Progenitor cell of endocrine pancreas (in vitro differentiated cells): Measurements from ENCODE around the gene NT5C2. TPM values are rescaled to one million over a fixed set of nuclear protein-coding genes. Genes with fewer than 3 reads are reported as not detected.
A peak's percentile ranks its signal among the peaks of the same experiment; 100 is the strongest.
"Not testable (repeated sequence)": the region's sequence is repeated elsewhere in the genome, so short reads cannot be mapped to it uniquely, and the experiment has no call there.

Experiments
- DNase-seq: peaks from one replicate; pipeline ENCODE4 v3.0.0; 2021; ENCODE audit warnings: low spot score; ENCODE audit not compliant: unreplicated experiment
- H3K27ac Mint-ChIP-seq: 2 replicates; pipeline ENCODE4 v1.8.0; 2021; ENCODE audit warnings: mild to moderate bottlenecking, moderate library complexity, mixed read lengths
- H3K27me3 Mint-ChIP-seq: 2 replicates; pipeline ENCODE4 v1.8.0; 2021; ENCODE audit warnings: mixed read lengths
- H3K36me3 Mint-ChIP-seq: 2 replicates; pipeline ENCODE4 v1.8.0; 2022; ENCODE audit warnings: mixed read lengths; ENCODE audit not compliant: insufficient read depth
- H3K4me1 Mint-ChIP-seq: 2 replicates; pipeline ENCODE4 v1.8.0; 2021; ENCODE audit warnings: low read depth, mixed read lengths
- H3K4me3 Mint-ChIP-seq: 2 replicates; pipeline ENCODE4 v1.8.0; 2021; ENCODE audit warnings: low read depth, mild to moderate bottlenecking, moderate library complexity, mixed read lengths
- H3K9me3 Mint-ChIP-seq: 2 replicates; pipeline ENCODE4 v1.8.0; 2021; ENCODE audit warnings: low read depth, mixed read lengths
- total RNA-seq: library from RNA; stranded (reverse); gene quantifications from 2 replicates; pipeline ENCODE4 v1.2.1, GENCODE V29; 2021
- TF ChIP-seq, protein P1 (sequence below): fragments of 200-600 bp; sonication (generic); IDR thresholded peaks from one replicate; pipeline ENCODE4 v1.5.0; 2021; ENCODE audit warnings: antibody characterized with exemption, mild to moderate bottlenecking; ENCODE audit not compliant: unreplicated experiment

NT5C2 gene
- total RNA-seq, 1 donor from 2014 or later = 131 TPM

DNA sequence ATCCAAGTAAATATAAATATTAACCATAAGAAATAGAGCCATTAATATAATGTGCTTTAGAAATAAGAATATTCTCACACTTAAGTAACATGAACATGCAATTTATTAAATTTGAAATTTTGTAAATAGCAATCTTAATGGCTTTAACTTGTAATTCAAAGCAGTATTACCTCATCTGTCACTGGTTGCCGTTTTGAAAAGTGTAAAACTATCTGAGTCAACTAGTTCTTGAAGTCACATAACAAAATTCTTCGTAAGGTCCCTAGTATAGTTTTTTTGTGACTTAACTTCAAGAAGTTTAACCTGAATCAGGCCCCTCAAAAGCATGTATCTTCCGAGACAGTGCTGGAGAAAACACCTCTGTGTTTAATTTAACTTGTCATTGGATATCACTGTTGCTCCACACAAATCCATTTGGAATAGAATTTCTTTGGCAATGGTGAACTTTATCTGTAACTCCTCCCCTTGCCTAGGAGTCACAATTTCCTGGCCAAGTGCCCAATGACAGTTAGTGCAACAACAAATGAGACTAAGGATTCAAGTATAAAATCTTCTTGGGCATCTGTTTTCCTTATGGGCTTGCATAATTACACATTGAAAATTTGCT lies 47.1 kb downstream of the NT5C2 start:
- H3K27ac Mint-ChIP-seq = peak overlapping the region; percentile 69
- no peaks in the 10 kb centered on the region for H3K9me3 Mint-ChIP-seq
- H3K4me3 Mint-ChIP-seq = no peak overlapping the region
- peaks cover 15% of the 10 kb centered on the region for H3K4me1 Mint-ChIP-seq
- H3K27me3 Mint-ChIP-seq = no peaks in the 10 kb centered on the region
- TF ChIP-seq, protein P1, sequence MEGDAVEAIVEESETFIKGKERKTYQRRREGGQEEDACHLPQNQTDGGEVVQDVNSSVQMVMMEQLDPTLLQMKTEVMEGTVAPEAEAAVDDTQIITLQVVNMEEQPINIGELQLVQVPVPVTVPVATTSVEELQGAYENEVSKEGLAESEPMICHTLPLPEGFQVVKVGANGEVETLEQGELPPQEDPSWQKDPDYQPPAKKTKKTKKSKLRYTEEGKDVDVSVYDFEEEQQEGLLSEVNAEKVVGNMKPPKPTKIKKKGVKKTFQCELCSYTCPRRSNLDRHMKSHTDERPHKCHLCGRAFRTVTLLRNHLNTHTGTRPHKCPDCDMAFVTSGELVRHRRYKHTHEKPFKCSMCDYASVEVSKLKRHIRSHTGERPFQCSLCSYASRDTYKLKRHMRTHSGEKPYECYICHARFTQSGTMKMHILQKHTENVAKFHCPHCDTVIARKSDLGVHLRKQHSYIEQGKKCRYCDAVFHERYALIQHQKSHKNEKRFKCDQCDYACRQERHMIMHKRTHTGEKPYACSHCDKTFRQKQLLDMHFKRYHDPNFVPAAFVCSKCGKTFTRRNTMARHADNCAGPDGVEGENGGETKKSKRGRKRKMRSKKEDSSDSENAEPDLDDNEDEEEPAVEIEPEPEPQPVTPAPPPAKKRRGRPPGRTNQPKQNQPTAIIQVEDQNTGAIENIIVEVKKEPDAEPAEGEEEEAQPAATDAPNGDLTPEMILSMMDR = no peak
- DNase-seq = no peak
- peaks cover 19% of the 10 kb centered on the region for H3K36me3 Mint-ChIP-seq

DNA sequence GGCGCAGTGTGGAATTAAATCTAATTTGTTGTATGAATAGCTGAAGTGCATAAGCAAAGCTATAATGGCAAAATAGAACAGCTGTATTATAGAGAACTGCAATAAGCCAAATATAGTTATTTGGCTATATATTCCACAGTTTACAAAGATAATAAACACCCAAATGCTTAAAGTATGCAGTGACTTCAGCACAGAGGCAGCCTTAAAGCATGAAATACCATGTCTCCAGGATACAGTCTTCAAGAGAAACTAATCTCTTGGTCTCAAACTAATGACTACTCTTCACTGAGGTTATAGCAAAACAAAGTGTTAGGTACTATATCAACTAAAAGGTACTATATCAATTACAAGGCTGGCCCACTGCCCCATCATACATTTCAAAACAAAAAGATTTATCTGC lies 48.0 kb downstream of the NT5C2 start:
- H3K36me3 Mint-ChIP-seq = peaks cover 20% of the 10 kb centered on the region
- TF ChIP-seq, protein P1 = no peak
- H3K9me3 Mint-ChIP-seq = no peaks in the 10 kb centered on the region
- no peak overlapping the region for H3K4me3 Mint-ChIP-seq
- peaks cover 15% of the 10 kb centered on the region for H3K4me1 Mint-ChIP-seq
- no peak overlapping the region for H3K27ac Mint-ChIP-seq
- DNase-seq = no peak
- H3K27me3 Mint-ChIP-seq = no peaks in the 10 kb centered on the region

DNA sequence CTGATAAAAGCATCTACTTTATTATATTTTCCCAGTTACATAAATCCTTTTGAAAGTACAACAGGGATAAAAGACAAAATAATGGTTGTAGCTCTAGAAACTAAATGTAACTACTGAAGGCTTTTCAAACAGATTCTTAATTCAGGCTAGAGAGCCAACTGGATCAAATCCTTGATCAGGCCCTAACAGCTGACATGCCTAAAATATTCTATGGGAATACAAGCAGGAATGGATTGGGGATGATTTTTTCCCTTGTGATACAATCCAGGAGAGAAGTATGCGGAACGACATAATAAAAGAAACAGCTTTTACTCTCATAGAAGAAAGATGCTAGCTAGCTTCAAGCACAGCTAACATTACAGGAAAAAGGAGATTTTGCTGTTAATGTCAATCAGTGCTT lies 49.0 kb downstream of the NT5C2 start:
- Mint-ChIP-seq H3K4me3 (no peak overlapping the region), H3K9me3 (no peaks in the 10 kb centered on the region), H3K27ac (no peak overlapping the region), H3K27me3 (no peaks in the 10 kb centered on the region), H3K36me3 (peaks cover 20% of the 10 kb centered on the region), H3K4me1 (peaks cover 15% of the 10 kb centered on the region)
- no peak for DNase-seq
- TF ChIP-seq, protein P1 = no peak

DNA sequence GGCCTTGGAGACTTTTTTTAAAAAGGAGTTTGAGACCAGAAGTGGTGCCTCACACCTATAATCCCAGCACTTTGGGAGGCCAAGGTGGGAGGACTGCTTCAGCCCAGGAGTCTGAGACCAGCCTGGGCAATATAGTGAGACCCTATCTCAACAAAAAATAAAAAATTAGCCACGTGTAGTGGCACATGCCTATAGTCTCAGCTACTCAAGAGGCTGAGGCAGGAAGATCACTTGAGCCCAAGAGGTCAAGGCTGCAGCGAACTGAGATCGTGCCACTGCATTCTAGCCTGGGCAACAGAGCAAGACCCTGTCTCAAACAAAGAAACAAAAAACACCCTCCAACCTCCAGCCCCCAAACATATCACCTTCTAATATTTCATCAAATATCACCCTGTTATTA lies 49.4 kb downstream of the NT5C2 start:
- DNase-seq, H3K27ac Mint-ChIP-seq, H3K4me3 Mint-ChIP-seq, H3K9me3 Mint-ChIP-seq, H3K27me3 Mint-ChIP-seq: not testable (repeated sequence)
- Mint-ChIP-seq H3K36me3 (peaks cover 17% of the 10 kb centered on the region), H3K4me1 (peaks cover 15% of the 10 kb centered on the region)

DNA sequence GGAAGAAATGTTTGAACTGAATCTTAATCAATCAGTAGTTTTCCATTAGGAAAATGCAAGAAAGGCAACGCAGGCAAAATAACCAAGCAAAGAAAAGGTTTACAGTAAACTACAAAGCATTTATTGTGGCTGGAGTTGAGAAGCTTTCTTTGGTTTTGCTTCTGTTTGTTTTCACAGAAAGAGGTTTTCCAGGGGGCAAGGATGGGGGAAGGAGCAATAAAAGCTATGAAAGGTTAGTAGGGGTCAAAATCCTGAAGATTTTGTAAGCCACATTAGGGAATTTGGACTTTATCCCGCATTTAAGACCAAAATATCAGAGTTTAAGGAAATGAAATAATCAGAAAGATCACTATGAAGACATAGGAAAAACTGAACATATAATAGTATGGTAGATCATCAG lies 51.1 kb downstream of the NT5C2 start:
- Mint-ChIP-seq H3K4me1 (peaks cover 13% of the 10 kb centered on the region), H3K4me3 (no peak overlapping the region), H3K27me3 (no peaks in the 10 kb centered on the region), H3K9me3 (no peaks in the 10 kb centered on the region), H3K36me3 (peaks cover 22% of the 10 kb centered on the region), H3K27ac (peak overlapping the region; percentile 34)
- TF ChIP-seq, protein P1 = no peak
- DNase-seq = no peak

DNA sequence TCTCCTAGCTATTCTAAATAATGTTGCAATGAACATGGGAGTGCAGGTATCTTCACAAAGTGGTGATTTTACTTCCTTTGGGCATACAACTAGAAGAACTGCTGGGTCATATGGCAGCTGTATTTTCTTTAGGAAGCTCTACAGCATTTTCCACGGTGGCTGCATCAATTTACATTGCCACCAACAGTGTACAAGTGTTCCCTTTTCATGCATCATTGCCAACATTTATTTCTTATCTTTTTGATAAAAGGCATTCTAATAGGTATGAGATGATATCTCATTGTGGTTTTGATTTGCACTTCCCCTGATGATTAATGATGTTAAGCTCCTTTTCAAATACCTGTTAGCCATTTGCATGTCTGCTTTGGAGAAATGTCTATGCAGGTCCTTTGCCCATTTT lies 52.6 kb downstream of the NT5C2 start:
- no peaks in the 10 kb centered on the region for H3K27me3 Mint-ChIP-seq
- H3K4me1 Mint-ChIP-seq = peaks cover 9% of the 10 kb centered on the region
- H3K9me3 Mint-ChIP-seq = peaks cover 3% of the 10 kb centered on the region
- no peak for DNase-seq
- no peak overlapping the region for H3K4me3 Mint-ChIP-seq
- TF ChIP-seq, protein P1 = no peak
- H3K27ac Mint-ChIP-seq = no peak overlapping the region
- H3K36me3 Mint-ChIP-seq = peaks cover 28% of the 10 kb centered on the region
